Measurements from ENCODE around the gene SPHKAP.

Gene SPHKAP

GRCh38 chr2:228059735-228060134, 121.8 kb downstream of the SPHKAP start (continued):
- no peak for TF ChIP-seq ZSCAN18 (tag by site-specific recombination; IDR thresholded peaks at IDR 0.05)

- no peaks in the 10 kb centered on the region for H3K9me3 ChIP-seq (ENCODE audit: control insufficient read depth, insufficient read depth, low read depth, low read length)
- ChIA-PET CTCF (interaction anchor here (0.5 to 1.4 kb wide), 2 partner anchors 16 to 96 kb away, joined by 3 to 6 read pairs; no protein-coding TSS in a partner anchor), POLR2A (no interaction called here)
- no peaks in the 10 kb centered on the region for H3K4me1 ChIP-seq (ENCODE audit: control insufficient read depth, insufficient read depth, low read length)
- H3K4me3 ChIP-seq (ENCODE audit: low read depth, low read length): no peak overlapping the region
- no peaks in the 10 kb centered on the region for H3K36me3 ChIP-seq (ENCODE audit: control insufficient read depth in 2 of 2, insufficient read depth in 1 of 2, low read length in 2 of 2)
- H3K27ac ChIP-seq (ENCODE audit: extremely low read depth, low read depth, low read length): no peak overlapping the region
- TF ChIP-seq SCRT1 (tag by site-specific recombination; IDR thresholded peaks at IDR 0.05; ENCODE audit: borderline replicate concordance): no peak
- no peak for TF ChIP-seq ZNF155 (tag by site-specific recombination; IDR thresholded peaks at IDR 0.05)
- TF ChIP-seq ZNF747 (tag by site-specific recombination; IDR thresholded peaks at IDR 0.05): no peak
- TF ChIP-seq ZNF776 (tag by site-specific recombination; IDR thresholded peaks at IDR 0.05; ENCODE audit: borderline replicate concordance): no peak
- TF ChIP-seq GFI1B (tag by site-specific recombination; IDR thresholded peaks at IDR 0.05): no peak
- no peak for TF ChIP-seq ZNF529 (tag by site-specific recombination; IDR thresholded peaks at IDR 0.05; ENCODE audit: insufficient replicate concordance)
- no peak for TF ChIP-seq ZNF510 (tag by site-specific recombination; IDR thresholded peaks at IDR 0.05; ENCODE audit: insufficient replicate concordance)
- no peak for TF ChIP-seq ZNF785 (tag by site-specific recombination; IDR thresholded peaks at IDR 0.05)
- TF ChIP-seq KLF1 (tag by site-specific recombination; IDR thresholded peaks at IDR 0.05): no peak
- no peak for TF ChIP-seq ZNF473 (tag by site-specific recombination; IDR thresholded peaks at IDR 0.05)
- TF ChIP-seq ZNF580 (tag by site-specific recombination; IDR thresholded peaks at IDR 0.05): no peak
- no peak for TF ChIP-seq ZNF645 (tag by site-specific recombination; IDR thresholded peaks at IDR 0.05)
- TF ChIP-seq TRIM28 (IDR thresholded peaks at IDR 0.05; ENCODE audit: borderline replicate concordance, low read length): no peak
- no peak for TF ChIP-seq KLF16 (tag by site-specific recombination; IDR thresholded peaks at IDR 0.05)
- TF ChIP-seq SALL2 (tag by site-specific recombination; IDR thresholded peaks at IDR 0.05; ENCODE audit: borderline replicate concordance): no peak
- TF ChIP-seq ZNF837 (tag by site-specific recombination; IDR thresholded peaks at IDR 0.05): no peak
These were observed 125.0 kb downstream of the SPHKAP start for GRCh38 chr2:228056293-228057097.

GRCh38 chr2:228048838-228049490, 132.5 kb downstream of the SPHKAP start:
- CTCF ChIA-PET: interaction anchor here (0.6 to 2.8 kb wide), 16 partner anchors 9 to 1815 kb away, joined by 3 to 12 read pairs (median 3); no protein-coding TSS in a partner anchor
- Histone ChIP-seq H3K36me3 (ENCODE audit: control insufficient read depth in 2 of 2, insufficient read depth in 1 of 2, low read length in 2 of 2) (no peaks in the 10 kb centered on the region), H3K4me1 (ENCODE audit: control insufficient read depth, insufficient read depth, low read length) (no peaks in the 10 kb centered on the region), H3K9me3 (ENCODE audit: control insufficient read depth, insufficient read depth, low read depth, low read length) (no peaks in the 10 kb centered on the region), H3K27ac (ENCODE audit: extremely low read depth, low read depth, low read length) (no peak overlapping the region), H3K4me3 (ENCODE audit: low read depth, low read length) (no peak overlapping the region)
- TF ChIP-seq GLIS2 (tag by site-specific recombination; IDR thresholded peaks at IDR 0.05) (no peak), ZNF654 (tag by site-specific recombination; IDR thresholded peaks at IDR 0.05; ENCODE audit: low read depth) (peak; percentile 46), ZNF830 (tag by site-specific recombination; IDR thresholded peaks at IDR 0.05; ENCODE audit: low read depth) (no peak), ZBTB7A (tag by site-specific recombination; IDR thresholded peaks at IDR 0.05; ENCODE audit: low read depth) (no peak)
- POLR2A ChIA-PET: no interaction called here

Data from HEK293 (cell line).